Glomerular endothelial cell (primary cell): ENCODE measurements around the gene MRPL18. TPM values are rescaled to one million over a fixed set of nuclear protein-coding genes. Genes with fewer than 3 reads are reported as not detected.
"Not testable (repeated sequence)": the region's sequence is repeated elsewhere in the genome, so short reads cannot be mapped to it uniquely, and the experiment has no call there.

Experiments
- DNase-seq: peaks from one replicate; pipeline ENCODE4 v3.0.0-alpha.2; 2011; ENCODE audit warnings: low read depth, low spot score; ENCODE audit errors: extremely low read depth
- total RNA-seq: library from RNA; depleted of rRNA; stranded (reverse); fragments of >200 nt; gene quantifications from 2 replicates; pipeline ENCODE4 v1.2.3, GENCODE V29; 2015

MRPL18 gene
- total RNA-seq, 1 donor from 2014 or later: 73.0 TPM

- DNase-seq: no peak
Measured at GRCh38 chr6:159769470-159769869, 20.8 kb upstream of the MRPL18 start.

- no peak for DNase-seq
Measured at GRCh38 chr6:159772196-159772595, 18.1 kb upstream of the MRPL18 start.

GRCh38 chr6:159777240-159777904 is 12.9 kb upstream of the MRPL18 start:
- DNase-seq: no peak

GRCh38 chr6:159778131-159778530 is 12.1 kb upstream of the MRPL18 start:
- DNase-seq: no peak

- DNase-seq: no peak
Measured at GRCh38 chr6:159778542-159779103, 11.6 kb upstream of the MRPL18 start.

- no peak for DNase-seq
Measured at GRCh38 chr6:159788276-159788675, 2.0 kb upstream of the MRPL18 start.

GRCh38 chr6:159788753-159789376 is 1.4 kb upstream of the MRPL18 start:
- DNase-seq: no peak

GRCh38 chr6:159789377-159790148 is 704 bp upstream of the MRPL18 start, which contains the start of gene TCP1:
TSS of gene TCP1 (minus strand) at chr6:159789602. CDS start at chr6:159789468, 134 bp downstream.
- DNase-seq: peak; percentile 99

- no peak for DNase-seq
Measured at GRCh38 chr6:159790956-159791598, 810 bp downstream of the MRPL18 start.

GRCh38 chr6:159794976-159795375 is 4.7 kb downstream of the MRPL18 start:
- DNase-seq: not testable (repeated sequence)

- no peak for DNase-seq
Measured at GRCh38 chr6:159797554-159797953, 7.3 kb downstream of the MRPL18 start.

- no peak for DNase-seq
Measured at GRCh38 chr6:159800141-159800865, 10.0 kb downstream of the MRPL18 start, which contains the start of gene PNLDC1. TSS of gene PNLDC1 (plus strand) at chr6:159800276. CDS start at chr6:159800308, 32 bp downstream.

- DNase-seq: no peak
Measured at GRCh38 chr6:159801935-159802334, 11.7 kb downstream of the MRPL18 start.

- DNase-seq: no peak
Measured at GRCh38 chr6:159804504-159804903, 14.2 kb downstream of the MRPL18 start.

- no peak for DNase-seq
Measured at GRCh38 chr6:159805440-159806020, 15.3 kb downstream of the MRPL18 start.

- DNase-seq: no peak
Measured at GRCh38 chr6:159806021-159806458, 15.8 kb downstream of the MRPL18 start.

- DNase-seq: no peak
Measured at GRCh38 chr6:159807150-159807858, 17.0 kb downstream of the MRPL18 start.

GRCh38 chr6:159808647-159809046 is 18.4 kb downstream of the MRPL18 start:
- DNase-seq: no peak

GRCh38 chr6:159809149-159809548 is 18.9 kb downstream of the MRPL18 start:
- DNase-seq: no peak
